GM12801 (cell line): ENCODE results near the gene CES2.

Experiments
- CTCF ChIP-seq: IDR thresholded peaks from one replicate; pipeline ENCODE4 v1.5.1; 2011; ENCODE audit warnings: control low read depth; ENCODE audit not compliant: insufficient read length; ENCODE audit errors: extremely low read depth

The CES2 gene

GRCh38 chr16:66943426-66944053, 8.2 kb downstream of the CES2 start:
- no peak for TF ChIP-seq CTCF

GRCh38 chr16:66944054-66944441, 8.7 kb downstream of the CES2 start:
- no peak for TF ChIP-seq CTCF

- no peak for TF ChIP-seq CTCF
Measured at GRCh38 chr16:66945939-66946338, 10.6 kb downstream of the CES2 start.

- no peak for TF ChIP-seq CTCF
Measured at GRCh38 chr16:66946541-66946940, 11.2 kb downstream of the CES2 start.

GRCh38 chr16:66946974-66947301, 11.6 kb downstream of the CES2 start:
- TF ChIP-seq CTCF = no peak

GRCh38 chr16:66947302-66948065, 12.2 kb downstream of the CES2 start:
- TF ChIP-seq CTCF = no peak

- no peak for TF ChIP-seq CTCF
Measured at GRCh38 chr16:66948134-66948836, 13.0 kb downstream of the CES2 start.
